ENCODE measurements around the gene PNMA6F.
"Not testable (repeated sequence)": the region's sequence is repeated elsewhere in the genome, so short reads cannot be mapped to it uniquely, and the experiment has no call there.

Gene PNMA6F

GRCh38 chrX:153336988-153337387 lies 15.4 kb upstream of the PNMA6F start:
- H3K36me3 ChIP-seq (ENCODE audit: control insufficient read depth in 5 of 5, insufficient read depth in 5 of 5, low read length in 5 of 5): peaks cover 0 to 12% (median 8%) of the 10 kb centered on the region in 5 donors
- H3K4me3 ChIP-seq (ENCODE audit: low read depth in 1 of 5, low read length in 5 of 5): no peak overlapping the region
- H3K9ac ChIP-seq (ENCODE audit: low read length in 5 of 5): no peak overlapping the region
- H3K27me3 ChIP-seq (ENCODE audit: control insufficient read depth in 5 of 5, insufficient read depth in 4 of 5, low read length in 5 of 5): peaks cover 0 to 4% (median 0%) of the 10 kb centered on the region in 5 donors
- H3K4me1 ChIP-seq (ENCODE audit: control insufficient read depth in 5 of 5, insufficient read depth in 5 of 5, low read length in 5 of 5): peaks cover 0 to 23% (median 13%) of the 10 kb centered on the region in 5 donors
- no peak overlapping the region for H3K27ac ChIP-seq (ENCODE audit: low read depth, low read length)
- peaks cover 0 to 6% (median 3%) of the 10 kb centered on the region in 5 donors for H3K9me3 ChIP-seq (ENCODE audit: control insufficient read depth in 5 of 5, low read length in 5 of 5)

GRCh38 chrX:153336121-153336894 lies 14.7 kb upstream of the PNMA6F start:
- peaks cover 0 to 12% (median 8%) of the 10 kb centered on the region in 5 donors for H3K36me3 ChIP-seq (ENCODE audit: control insufficient read depth in 5 of 5, insufficient read depth in 5 of 5, low read length in 5 of 5)
- no peak overlapping the region for H3K27ac ChIP-seq (ENCODE audit: low read depth, low read length)
- no peak overlapping the region for H3K9ac ChIP-seq (ENCODE audit: low read length in 5 of 5)
- peaks cover 0 to 6% (median 0%) of the 10 kb centered on the region in 5 donors for H3K9me3 ChIP-seq (ENCODE audit: control insufficient read depth in 5 of 5, low read length in 5 of 5)
- H3K4me3 ChIP-seq (ENCODE audit: low read depth in 1 of 5, low read length in 5 of 5): peak overlapping the region in 1 of 5 donors; percentile 25
- H3K4me1 ChIP-seq (ENCODE audit: control insufficient read depth in 5 of 5, insufficient read depth in 5 of 5, low read length in 5 of 5): peaks cover 0 to 23% (median 13%) of the 10 kb centered on the region in 5 donors
- H3K27me3 ChIP-seq (ENCODE audit: control insufficient read depth in 5 of 5, insufficient read depth in 4 of 5, low read length in 5 of 5): peaks cover 0 to 4% (median 0%) of the 10 kb centered on the region in 5 donors

- Histone ChIP-seq H3K27ac (ENCODE audit: low read depth, low read length) (peak overlapping the region; percentile 30), H3K27me3 (ENCODE audit: control insufficient read depth in 5 of 5, insufficient read depth in 4 of 5, low read length in 5 of 5) (peaks cover 0 to 8% (median 6%) of the 10 kb centered on the region in 5 donors), H3K4me1 (ENCODE audit: control insufficient read depth in 5 of 5, insufficient read depth in 5 of 5, low read length in 5 of 5) (peaks cover 0 to 23% (median 13%) of the 10 kb centered on the region in 5 donors), H3K9ac (ENCODE audit: low read length in 5 of 5) (peak overlapping the region in 4 of 5 donors; percentile 47 to 81 (median 76)), H3K4me3 (ENCODE audit: low read depth in 1 of 5, low read length in 5 of 5) (peak overlapping the region; percentile 65 to 81 (median 76)), H3K36me3 (ENCODE audit: control insufficient read depth in 5 of 5, insufficient read depth in 5 of 5, low read length in 5 of 5) (peaks cover 0 to 12% (median 8%) of the 10 kb centered on the region in 5 donors), H3K9me3 (ENCODE audit: control insufficient read depth in 5 of 5, low read length in 5 of 5) (peaks cover 0 to 6% (median 0%) of the 10 kb centered on the region in 5 donors)
These were observed 13.2 kb upstream of the PNMA6F start for GRCh38 chrX:153334654-153335295.

GRCh38 chrX:153333821-153334653 lies 12.5 kb upstream of the PNMA6F start, which contains the start of gene ZNF275:
ZNF275 (plus strand) TSS chrX:153334153; CDS start chrX:153336680, 2,527 bp downstream.
- H3K9ac ChIP-seq (ENCODE audit: low read length in 5 of 5): peak within 1 kb of the TSS in 4 of 5 donors; percentile 47 to 81 (median 76)
- peaks cover 0 to 22% (median 13%) of the 10 kb centered on the region in 5 donors for H3K4me1 ChIP-seq (ENCODE audit: control insufficient read depth in 5 of 5, insufficient read depth in 5 of 5, low read length in 5 of 5)
- peak within 1 kb of the TSS; percentile 65 to 81 (median 76) for H3K4me3 ChIP-seq (ENCODE audit: low read depth in 1 of 5, low read length in 5 of 5)
- peaks cover 0 to 8% (median 6%) of the 10 kb centered on the region in 5 donors for H3K27me3 ChIP-seq (ENCODE audit: control insufficient read depth in 5 of 5, insufficient read depth in 4 of 5, low read length in 5 of 5)
- peaks cover 0 to 5% (median 0%) of the 10 kb centered on the region in 5 donors for H3K9me3 ChIP-seq (ENCODE audit: control insufficient read depth in 5 of 5, low read length in 5 of 5)
- H3K36me3 ChIP-seq (ENCODE audit: control insufficient read depth in 5 of 5, insufficient read depth in 5 of 5, low read length in 5 of 5): peaks cover 0 to 12% (median 6%) of the 10 kb centered on the region in 5 donors
- H3K27ac ChIP-seq (ENCODE audit: low read depth, low read length): peak within 1 kb of the TSS; percentile 30

GRCh38 chrX:153333266-153333665 lies 11.7 kb upstream of the PNMA6F start:
- Histone ChIP-seq H3K4me3 (ENCODE audit: low read depth in 1 of 5, low read length in 5 of 5) (peak overlapping the region in 2 of 5 donors; percentile 40 to 62), H3K27ac (ENCODE audit: low read depth, low read length) (no peak overlapping the region), H3K27me3 (ENCODE audit: control insufficient read depth in 5 of 5, insufficient read depth in 4 of 5, low read length in 5 of 5) (peaks cover 0 to 12% (median 8%) of the 10 kb centered on the region in 5 donors), H3K4me1 (ENCODE audit: control insufficient read depth in 5 of 5, insufficient read depth in 5 of 5, low read length in 5 of 5) (peaks cover 0 to 16% (median 13%) of the 10 kb centered on the region in 5 donors), H3K9ac (ENCODE audit: low read length in 5 of 5) (no peak overlapping the region), H3K9me3 (ENCODE audit: control insufficient read depth in 5 of 5, low read length in 5 of 5) (peaks cover 0 to 3% (median 0%) of the 10 kb centered on the region in 5 donors), H3K36me3 (ENCODE audit: control insufficient read depth in 5 of 5, insufficient read depth in 5 of 5, low read length in 5 of 5) (peaks cover 0 to 10% (median 3%) of the 10 kb centered on the region in 5 donors)

- H3K4me1 ChIP-seq (ENCODE audit: control insufficient read depth in 5 of 5, insufficient read depth in 5 of 5, low read length in 5 of 5): no peaks in the 10 kb centered on the region
- H3K36me3 ChIP-seq (ENCODE audit: control insufficient read depth in 5 of 5, insufficient read depth in 5 of 5, low read length in 5 of 5): no peaks in the 10 kb centered on the region
- H3K9ac ChIP-seq (ENCODE audit: low read length in 5 of 5): no peak overlapping the region
- peaks cover 0 to 10% (median 5%) of the 10 kb centered on the region in 5 donors for H3K27me3 ChIP-seq (ENCODE audit: control insufficient read depth in 5 of 5, insufficient read depth in 4 of 5, low read length in 5 of 5)
- H3K9me3 ChIP-seq (ENCODE audit: control insufficient read depth in 5 of 5, low read length in 5 of 5): peaks cover 0 to 18% (median 8%) of the 10 kb centered on the region in 5 donors
- no peak overlapping the region for H3K27ac ChIP-seq (ENCODE audit: low read depth, low read length)
- no peak overlapping the region for H3K4me3 ChIP-seq (ENCODE audit: low read depth in 1 of 5, low read length in 5 of 5)
These were observed 6.0 kb upstream of the PNMA6F start for GRCh38 chrX:153327561-153327960.

GRCh38 chrX:153320555-153321184 lies 897 bp downstream of the PNMA6F start:
- Histone ChIP-seq H3K27ac (ENCODE audit: low read depth, low read length) (no peak overlapping the region), H3K4me1 (ENCODE audit: control insufficient read depth in 5 of 5, insufficient read depth in 5 of 5, low read length in 5 of 5) (no peaks in the 10 kb centered on the region), H3K4me3 (ENCODE audit: low read depth in 1 of 5, low read length in 5 of 5) (no peak overlapping the region), H3K9ac (ENCODE audit: low read length in 5 of 5) (no peak overlapping the region), H3K27me3 (ENCODE audit: control insufficient read depth in 5 of 5, insufficient read depth in 4 of 5, low read length in 5 of 5) (peaks cover 3 to 28% (median 21%) of the 10 kb centered on the region in 5 donors), H3K36me3 (ENCODE audit: control insufficient read depth in 5 of 5, insufficient read depth in 5 of 5, low read length in 5 of 5) (no peaks in the 10 kb centered on the region), H3K9me3 (ENCODE audit: control insufficient read depth in 5 of 5, low read length in 5 of 5) (peaks cover 0 to 19% (median 6%) of the 10 kb centered on the region in 5 donors)

GRCh38 chrX:153320047-153320443 lies 1.5 kb downstream of the PNMA6F start:
- peaks cover 0 to 17% (median 4%) of the 10 kb centered on the region in 5 donors for H3K9me3 ChIP-seq (ENCODE audit: control insufficient read depth in 5 of 5, low read length in 5 of 5)
- H3K4me1 ChIP-seq (ENCODE audit: control insufficient read depth in 5 of 5, insufficient read depth in 5 of 5, low read length in 5 of 5): not testable (repeated sequence)

More at GRCh38 chrX:153320047-153320443, 1.5 kb downstream of the PNMA6F start:
- not testable (repeated sequence) for H3K9ac ChIP-seq (ENCODE audit: low read length in 5 of 5); H3K4me3 ChIP-seq (ENCODE audit: low read depth in 1 of 5, low read length in 5 of 5); H3K27ac ChIP-seq (ENCODE audit: low read depth, low read length); H3K36me3 ChIP-seq (ENCODE audit: control insufficient read depth in 5 of 5, insufficient read depth in 5 of 5, low read length in 5 of 5)
- H3K27me3 ChIP-seq (ENCODE audit: control insufficient read depth in 5 of 5, insufficient read depth in 4 of 5, low read length in 5 of 5): peaks cover 3 to 28% (median 21%) of the 10 kb centered on the region in 5 donors
